Right lobe of liver (tissue), 6 donors: ENCODE results near the gene DMKN. TPM values are rescaled to one million over a fixed set of nuclear protein-coding genes. Genes with fewer than 3 reads are reported as not detected.
A peak's percentile ranks its signal among the peaks of the same experiment; 100 is the strongest.

Experiments
- ATAC-seq, 4 donors: fragments of 200-7000 bp; cut with Tn5 transposase; one replicate each; pipeline ENCODE4 v1.9.1; 2020; ENCODE audit warnings: mild to moderate bottlenecking in 4 of 4, moderate library complexity in 4 of 4
- DNase-seq, 3 donors: peaks; one replicate each; pipeline ENCODE4 v3.0.0-alpha.2; 2020
- H3K27ac ChIP-seq, 3 donors: fragments of 200-600 bp; one replicate each; pipeline ENCODE4 v1.8.0; 2022
- H3K27me3 ChIP-seq, 2 donors: fragments of 200-600 bp; one replicate each; pipeline ENCODE4 v1.8.0; 2022
- H3K36me3 ChIP-seq, 4 donors: fragments of 200-600 bp; sonication (generic) in 1 of 4; one replicate each; pipeline versions ENCODE4 v1.5.1 to v1.8.0; 2017 to 2022; ENCODE audit warnings: control low read depth in 1 of 4
- H3K4me1 ChIP-seq, 4 donors: fragments of 200-600 bp; sonication (generic) in 1 of 4; one replicate each; pipeline versions ENCODE4 v1.5.1 to v1.8.0; 2017 to 2022; ENCODE audit warnings: control low read depth in 1 of 4
- H3K4me3 ChIP-seq, 3 donors: fragments of 200-600 bp; one replicate each; pipeline ENCODE4 v1.8.0; 2022
- H3K9me3 ChIP-seq, 4 donors: fragments of 200-600 bp; sonication (generic) in 1 of 4; one replicate each; pipeline versions ENCODE4 v1.5.1 to v1.8.0; 2017 to 2022; ENCODE audit warnings: control low read depth in 1 of 4
- CTCF ChIP-seq, 4 donors: fragments of 200-600 bp in 3 of 4; fragments of 450-650 bp in 1 of 4; IDR thresholded peaks; one replicate each; pipeline versions ENCODE4 v1.5.1 to v1.8.0; 2016 to 2022; ENCODE audit warnings: antibody characterized with exemption in 4 of 4, mild to moderate bottlenecking in 2 of 4
- POLR2A ChIP-seq: fragments of 450-650 bp; IDR thresholded peaks from one replicate; pipeline ENCODE4 v1.6.1; 2017; ENCODE audit warnings: antibody characterized with exemption, mild to moderate bottlenecking
- WGBS: methylation state at CpG from one replicate; pipeline ENCODE4 v1.1.6; 2018; ENCODE audit warnings: low coverage, low lambda C conversion rate; ENCODE audit not compliant: insufficient coverage; ENCODE audit errors: missing lambda C conversion rate; 5-methylcytosine and 5-hydroxymethylcytosine counted together
- intact Hi-C, 2 donors: fragments of 100-400 bp; cut with DNase I; formaldehyde crosslinking; loops; one replicate each; pipeline versions ENCODE4 v1.11.2 to v1.14.1; 2022
- total RNA-seq, 6 experiments: library from RNA; depleted of rRNA in 2 of 6; stranded (reverse); fragments of >200 nt in 2 of 6; fragmentation: NEBNext Ultra II Directional in 3 of 6; extraction: Animal tissue kit (Norgen Biotek cat#: 25700) in 3 of 6; gene quantifications; one replicate each; pipeline versions ENCODE4 v1.1.0 to v1.2.4, GENCODE V29; 2016 to 2023
- donor health status: DM: no; HTN: yes; CAD: no.
- donor health status: DM: no; HTN: no; CAD: no.
- donor health status: DM: no; HTN: no; CAD: no.
- donor health status: DM: no; HTN: yes; CAD: no.
- donor health status: DM: no; HTN: yes; CAD: no.

Gene DMKN
- total RNA-seq, 6 experiments from 2014 or later = 1.0 to 4.0 (median 2.0) TPM

- Histone ChIP-seq H3K4me3 (no peak overlapping the region), H3K36me3 (no peaks in the 10 kb centered on the region), H3K4me1 (no peaks in the 10 kb centered on the region), H3K9me3 (no peaks in the 10 kb centered on the region), H3K27me3 (no peaks in the 10 kb centered on the region), H3K27ac (no peak overlapping the region)
- DNase-seq = no peak
- intact Hi-C loops = no loop called here
- no peak for ATAC-seq
- no peak for TF ChIP-seq POLR2A
- TF ChIP-seq CTCF (IDR thresholded peaks at IDR 0.05) = no peak
- WGBS = no CpG with 5 or more reads among the region's 6 CpGs
Observed at GRCh38 chr19:35560677-35561076, 47.2 kb upstream of the DMKN start.

DNA sequence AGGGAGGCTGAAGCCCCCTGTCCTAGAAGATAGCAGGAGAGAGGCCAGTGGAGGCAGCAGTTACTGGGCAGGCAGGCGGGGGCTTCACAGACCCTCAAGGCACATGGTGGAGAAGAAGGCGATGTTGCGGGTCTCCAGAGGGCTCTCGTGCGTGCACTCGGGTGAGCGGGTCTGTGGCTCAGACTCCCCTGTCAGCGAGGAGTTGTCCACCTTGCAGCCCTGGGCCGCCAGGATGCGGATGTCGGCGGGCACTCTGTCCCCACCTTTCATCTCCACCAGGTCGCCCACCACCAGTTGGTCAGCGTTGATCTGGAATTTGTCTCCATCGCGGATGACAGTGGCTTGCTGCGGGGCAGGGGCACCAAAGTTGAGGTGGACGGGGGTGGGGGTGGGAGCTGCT lies 46.8 kb upstream of the DMKN start:
- DNase-seq = peak in 1 of 3 donors; percentile 46
- TF ChIP-seq POLR2A = no peak
- no peak for TF ChIP-seq CTCF (IDR thresholded peaks at IDR 0.05)
- intact Hi-C loops = no loop called here
- WGBS = 62% methylated on average over 3 of the region's 18 CpGs
- no peak for ATAC-seq
- Histone ChIP-seq H3K4me1 (no peaks in the 10 kb centered on the region), H3K27ac (no peak overlapping the region), H3K36me3 (no peaks in the 10 kb centered on the region), H3K27me3 (no peaks in the 10 kb centered on the region), H3K4me3 (no peak overlapping the region), H3K9me3 (no peaks in the 10 kb centered on the region)

GRCh38 chr19:35559781-35560180 lies 46.3 kb upstream of the DMKN start:
- no peaks in the 10 kb centered on the region for H3K4me1 ChIP-seq
- TF ChIP-seq CTCF (IDR thresholded peaks at IDR 0.05) (no peak), POLR2A (no peak)
- 70% methylated on average over 4 of the region's 23 CpGs for WGBS
- no peak for ATAC-seq
- H3K9me3 ChIP-seq = no peaks in the 10 kb centered on the region
- H3K36me3 ChIP-seq = no peaks in the 10 kb centered on the region
- no peak overlapping the region for H3K27ac ChIP-seq
- no peak overlapping the region for H3K4me3 ChIP-seq
- DNase-seq = no peak
- intact Hi-C loops = no loop called here
- H3K27me3 ChIP-seq = no peaks in the 10 kb centered on the region

GRCh38 chr19:35559281-35559659 lies 45.8 kb upstream of the DMKN start:
- no peak overlapping the region for H3K4me3 ChIP-seq
- intact Hi-C loops = no loop called here
- H3K9me3 ChIP-seq = no peaks in the 10 kb centered on the region
- H3K27ac ChIP-seq = no peak overlapping the region
- no peaks in the 10 kb centered on the region for H3K27me3 ChIP-seq
- ATAC-seq (no peak), DNase-seq (no peak)
- no peak for TF ChIP-seq POLR2A
- TF ChIP-seq CTCF (IDR thresholded peaks at IDR 0.05) = no peak
- no peaks in the 10 kb centered on the region for H3K36me3 ChIP-seq
- WGBS = 48% methylated on average over 7 of the region's 11 CpGs
- H3K4me1 ChIP-seq = no peaks in the 10 kb centered on the region
